KMS-11 (cell line): ENCODE measurements around the gene HTR1E.
"Not testable (repeated sequence)": the region's sequence is repeated elsewhere in the genome, so short reads cannot be mapped to it uniquely, and the experiment has no call there.

Experiments used
- H2AFZ ChIP-seq: fragments of 200-600 bp; sonication (generic); 2 replicates; pipeline ENCODE4 v1.6.1; 2016; ENCODE audit warnings: antibody characterized with exemption, mixed run types, low read depth
- H3K27ac ChIP-seq: fragments of 200-600 bp; sonication (generic); 2 replicates; pipeline ENCODE4 v1.6.1; 2016; ENCODE audit warnings: mild to moderate bottlenecking, mixed run types
- H3K27me3 ChIP-seq: fragments of 200-600 bp; sonication (generic); 2 replicates; pipeline ENCODE4 v1.6.1; 2017; ENCODE audit warnings: mild to moderate bottlenecking, low read depth, mixed run types, moderate library complexity; ENCODE audit not compliant: insufficient read depth
- H3K36me3 ChIP-seq: fragments of 200-600 bp; sonication (generic); 2 replicates; pipeline ENCODE4 v1.6.1; 2017; ENCODE audit warnings: mild to moderate bottlenecking, mixed run types; ENCODE audit not compliant: insufficient read depth
- H3K4me1 ChIP-seq: fragments of 200-600 bp; sonication (generic); 2 replicates; pipeline ENCODE4 v1.6.1; 2016; ENCODE audit warnings: mild to moderate bottlenecking, low read depth, mixed run types; ENCODE audit not compliant: poor library complexity, severe bottlenecking
- H3K4me2 ChIP-seq: fragments of 200-600 bp; sonication (generic); 2 replicates; pipeline ENCODE4 v1.7.0; 2016; ENCODE audit warnings: mild to moderate bottlenecking, mixed run types
- H3K4me3 ChIP-seq: fragments of 200-600 bp; sonication (generic); IDR thresholded peaks from 2 replicates; pipeline ENCODE4 v1.6.1; 2017; ENCODE audit warnings: low read depth, low read length, mixed read lengths; ENCODE audit not compliant: insufficient read depth
- H3K79me2 ChIP-seq: fragments of 200-600 bp; sonication (generic); 2 replicates; pipeline ENCODE4 v1.6.1; 2016; ENCODE audit warnings: low read depth, mixed run types; ENCODE audit not compliant: insufficient read depth
- H3K9ac ChIP-seq: fragments of 200-600 bp; sonication (generic); 2 replicates; pipeline ENCODE4 v1.6.1; 2016; ENCODE audit warnings: mild to moderate bottlenecking, mixed run types
- H4K20me1 ChIP-seq: fragments of 200-600 bp; sonication (generic); 2 replicates; pipeline ENCODE4 v1.6.1; 2016; ENCODE audit warnings: mild to moderate bottlenecking, mixed run types; ENCODE audit not compliant: insufficient read depth
- TF ChIP-seq, protein P1 (sequence below): fragments of 200-600 bp; sonication (generic); conservative IDR thresholded peaks from 2 replicates; pipeline ENCODE4 v1.6.1; 2017; ENCODE audit warnings: low read depth, mild to moderate bottlenecking, antibody characterized with exemption, low read length, moderate library complexity, mixed read lengths

The HTR1E gene

DNA sequence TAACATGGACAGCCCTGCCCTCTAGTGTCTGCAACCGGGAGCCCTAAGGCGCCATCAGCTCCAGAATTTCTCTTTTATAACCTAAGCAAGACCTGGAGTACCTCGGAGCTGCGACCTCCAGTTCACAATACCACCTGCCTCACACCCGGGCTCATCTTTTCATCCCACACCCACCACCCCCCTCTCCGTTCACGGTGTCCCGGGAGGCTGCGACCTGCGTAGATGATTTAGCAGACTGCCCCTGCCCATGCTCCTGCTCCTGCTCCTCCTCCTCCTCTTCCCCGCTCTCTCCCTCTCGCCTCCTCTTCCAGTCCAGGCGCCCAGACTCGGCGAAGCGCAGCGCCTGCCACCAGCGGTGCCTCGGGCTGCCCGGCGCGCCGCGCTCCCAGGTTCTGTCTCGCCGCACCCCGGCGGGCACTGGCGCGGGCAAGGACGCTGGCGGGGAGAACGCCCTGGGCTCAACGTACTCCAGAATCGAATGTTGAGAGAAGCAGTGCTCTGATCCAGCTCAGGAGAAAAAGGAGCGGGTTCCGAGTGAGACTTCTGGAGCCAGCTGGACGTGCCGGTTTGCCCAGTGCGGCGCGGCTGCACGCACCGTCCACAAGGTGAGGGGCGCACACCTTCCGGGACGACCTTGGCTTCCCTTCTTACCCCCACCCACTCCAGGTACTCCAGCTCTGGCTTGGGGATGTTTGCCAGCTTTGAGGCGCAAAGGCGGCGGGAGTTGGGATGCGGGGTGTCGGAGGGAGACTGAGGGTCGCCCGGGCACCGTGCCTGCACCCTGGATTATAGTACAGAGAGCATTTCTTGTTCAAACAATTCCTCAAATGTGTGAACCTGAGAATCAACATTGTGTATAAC lies at the start of gene HTR1E:
Gene HTR1E, plus strand, starts transcription at position 310 of the 861 bp plus-strand sequence. CDS start 77,807 bp downstream, outside the sequence.
- Histone ChIP-seq H3K27ac (no peak within 1 kb of the TSS), H3K79me2 (no peaks in the 10 kb centered on the region), H3K9ac (no peak within 1 kb of the TSS), H3K27me3 (no peaks in the 10 kb centered on the region), H3K4me3 (no peak within 1 kb of the TSS), H3K36me3 (no peaks in the 10 kb centered on the region), H3K4me2 (no peak within 1 kb of the TSS), H2AFZ (no peak within 1 kb of the TSS), H3K4me1 (no peaks in the 10 kb centered on the region), H4K20me1 (no peaks in the 10 kb centered on the region)
- TF ChIP-seq, protein P1, sequence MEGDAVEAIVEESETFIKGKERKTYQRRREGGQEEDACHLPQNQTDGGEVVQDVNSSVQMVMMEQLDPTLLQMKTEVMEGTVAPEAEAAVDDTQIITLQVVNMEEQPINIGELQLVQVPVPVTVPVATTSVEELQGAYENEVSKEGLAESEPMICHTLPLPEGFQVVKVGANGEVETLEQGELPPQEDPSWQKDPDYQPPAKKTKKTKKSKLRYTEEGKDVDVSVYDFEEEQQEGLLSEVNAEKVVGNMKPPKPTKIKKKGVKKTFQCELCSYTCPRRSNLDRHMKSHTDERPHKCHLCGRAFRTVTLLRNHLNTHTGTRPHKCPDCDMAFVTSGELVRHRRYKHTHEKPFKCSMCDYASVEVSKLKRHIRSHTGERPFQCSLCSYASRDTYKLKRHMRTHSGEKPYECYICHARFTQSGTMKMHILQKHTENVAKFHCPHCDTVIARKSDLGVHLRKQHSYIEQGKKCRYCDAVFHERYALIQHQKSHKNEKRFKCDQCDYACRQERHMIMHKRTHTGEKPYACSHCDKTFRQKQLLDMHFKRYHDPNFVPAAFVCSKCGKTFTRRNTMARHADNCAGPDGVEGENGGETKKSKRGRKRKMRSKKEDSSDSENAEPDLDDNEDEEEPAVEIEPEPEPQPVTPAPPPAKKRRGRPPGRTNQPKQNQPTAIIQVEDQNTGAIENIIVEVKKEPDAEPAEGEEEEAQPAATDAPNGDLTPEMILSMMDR = no peak

DNA sequence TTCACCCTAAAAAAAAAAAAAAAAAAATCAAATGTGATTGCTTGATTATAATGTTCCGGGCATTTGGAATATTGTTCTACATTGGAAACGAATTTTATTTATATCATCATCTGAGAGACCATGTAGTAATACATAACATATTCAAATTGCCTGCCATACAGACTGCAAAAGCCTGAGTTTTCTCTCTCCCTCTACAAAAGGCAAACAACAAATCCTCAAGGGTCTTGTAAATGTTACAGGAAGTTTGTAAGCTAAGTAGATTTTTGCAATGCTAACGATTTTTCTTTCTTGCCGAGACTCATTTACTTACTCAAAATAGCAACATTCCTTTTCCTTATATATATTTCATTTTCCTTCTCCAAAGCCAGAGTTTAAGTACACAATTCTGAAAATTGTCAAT lies 49.0 kb upstream of the HTR1E start:
- Histone ChIP-seq H3K4me3 (no peak overlapping the region), H3K4me2 (no peak overlapping the region), H3K4me1 (no peaks in the 10 kb centered on the region), H4K20me1 (no peaks in the 10 kb centered on the region), H3K9ac (no peak overlapping the region), H2AFZ (no peak overlapping the region), H3K27me3 (no peaks in the 10 kb centered on the region), H3K79me2 (no peaks in the 10 kb centered on the region), H3K27ac (no peak overlapping the region), H3K36me3 (no peaks in the 10 kb centered on the region)
- TF ChIP-seq, protein P1 = no peak

GRCh38 chr6:86897265-86897664 lies 40.1 kb upstream of the HTR1E start:
- H3K4me3 ChIP-seq, H3K9ac ChIP-seq, H3K79me2 ChIP-seq, H3K36me3 ChIP-seq, H3K4me1 ChIP-seq, H3K4me2 ChIP-seq, H3K27me3 ChIP-seq, H4K20me1 ChIP-seq, H3K27ac ChIP-seq, H2AFZ ChIP-seq: not testable (repeated sequence)

- Histone ChIP-seq H3K4me3 (no peak overlapping the region), H4K20me1 (no peaks in the 10 kb centered on the region), H2AFZ (no peak overlapping the region), H3K27me3 (no peaks in the 10 kb centered on the region), H3K36me3 (no peaks in the 10 kb centered on the region), H3K27ac (no peak overlapping the region), H3K79me2 (no peaks in the 10 kb centered on the region), H3K9ac (no peak overlapping the region), H3K4me2 (no peak overlapping the region), H3K4me1 (no peaks in the 10 kb centered on the region)
- TF ChIP-seq, protein P1 = no peak
Measured at GRCh38 chr6:86913795-86914194, 23.5 kb upstream of the HTR1E start.

GRCh38 chr6:86916393-86916792 lies 20.9 kb upstream of the HTR1E start:
- H3K27me3 ChIP-seq = no peaks in the 10 kb centered on the region
- H3K36me3 ChIP-seq = no peaks in the 10 kb centered on the region
- H3K4me2 ChIP-seq = no peak overlapping the region
- H3K4me1 ChIP-seq = no peaks in the 10 kb centered on the region
- no peak overlapping the region for H3K27ac ChIP-seq
- H2AFZ ChIP-seq = no peak overlapping the region
- no peaks in the 10 kb centered on the region for H3K79me2 ChIP-seq
- no peak overlapping the region for H3K9ac ChIP-seq
- no peaks in the 10 kb centered on the region for H4K20me1 ChIP-seq
- TF ChIP-seq, protein P1 = no peak
- H3K4me3 ChIP-seq = no peak overlapping the region

- not testable (repeated sequence) for H4K20me1 ChIP-seq, H3K9ac ChIP-seq, H3K4me2 ChIP-seq, H3K4me3 ChIP-seq, H3K27ac ChIP-seq, H2AFZ ChIP-seq, H3K27me3 ChIP-seq, H3K4me1 ChIP-seq, H3K79me2 ChIP-seq, H3K36me3 ChIP-seq
Measured at GRCh38 chr6:86927138-86927537, 10.2 kb upstream of the HTR1E start.

DNA sequence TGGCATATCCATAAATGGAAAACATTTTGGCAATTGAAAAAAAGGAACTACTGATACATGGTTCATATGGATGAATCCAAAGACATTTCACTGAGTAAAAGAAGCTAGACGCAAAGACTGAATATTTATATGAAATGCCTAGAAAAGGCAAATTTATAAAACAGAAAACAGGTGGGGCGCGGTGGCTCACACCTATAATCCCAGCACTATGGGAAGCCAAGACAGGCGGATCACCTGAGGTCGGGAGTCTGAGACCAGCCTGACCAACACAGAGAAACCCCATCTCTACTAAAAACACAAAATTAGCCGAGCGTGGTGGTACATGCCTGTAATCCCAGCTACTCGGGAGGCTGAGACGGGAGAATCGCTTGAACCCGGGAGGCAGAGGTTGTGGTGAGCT lies 9.5 kb upstream of the HTR1E start:
- not testable (repeated sequence) for H3K27me3 ChIP-seq, H4K20me1 ChIP-seq, H3K4me3 ChIP-seq, H3K4me1 ChIP-seq, H3K36me3 ChIP-seq, H3K79me2 ChIP-seq, H3K4me2 ChIP-seq, H3K9ac ChIP-seq, H3K27ac ChIP-seq, H2AFZ ChIP-seq
